ENCODE results near the gene C1orf232. TPM values are rescaled to one million over a fixed set of nuclear protein-coding genes. Genes with fewer than 3 reads are reported as not detected.

C1orf232 gene
- total RNA-seq, 1 experiment from 2014 or later: not detected

- H3K27me3 Mint-ChIP-seq (ENCODE audit: insufficient read depth, unreplicated experiment): no peaks in the 10 kb centered on the region
- BruUV-seq (replicated peaks): no TSS peak
- Histone ChIP-seq H3K4me1 (peaks cover 23% of the 10 kb centered on the region), H3K36me3 (ENCODE audit: control insufficient read depth, insufficient read depth, low read length) (no peaks in the 10 kb centered on the region), H3K9me3 (no peaks in the 10 kb centered on the region), H3K4me3 (ENCODE audit: low read depth, low read length) (no peak overlapping the region), H3K27me3 (replicated peaks; ENCODE audit: control insufficient read depth, insufficient read depth, low read length) (no peaks in the 10 kb centered on the region)
- H3K4me1 Mint-ChIP-seq (ENCODE audit: low read depth, unreplicated experiment): peaks cover 8% of the 10 kb centered on the region
- DNase-seq: no peak
- TF ChIP-seq, protein P1, sequence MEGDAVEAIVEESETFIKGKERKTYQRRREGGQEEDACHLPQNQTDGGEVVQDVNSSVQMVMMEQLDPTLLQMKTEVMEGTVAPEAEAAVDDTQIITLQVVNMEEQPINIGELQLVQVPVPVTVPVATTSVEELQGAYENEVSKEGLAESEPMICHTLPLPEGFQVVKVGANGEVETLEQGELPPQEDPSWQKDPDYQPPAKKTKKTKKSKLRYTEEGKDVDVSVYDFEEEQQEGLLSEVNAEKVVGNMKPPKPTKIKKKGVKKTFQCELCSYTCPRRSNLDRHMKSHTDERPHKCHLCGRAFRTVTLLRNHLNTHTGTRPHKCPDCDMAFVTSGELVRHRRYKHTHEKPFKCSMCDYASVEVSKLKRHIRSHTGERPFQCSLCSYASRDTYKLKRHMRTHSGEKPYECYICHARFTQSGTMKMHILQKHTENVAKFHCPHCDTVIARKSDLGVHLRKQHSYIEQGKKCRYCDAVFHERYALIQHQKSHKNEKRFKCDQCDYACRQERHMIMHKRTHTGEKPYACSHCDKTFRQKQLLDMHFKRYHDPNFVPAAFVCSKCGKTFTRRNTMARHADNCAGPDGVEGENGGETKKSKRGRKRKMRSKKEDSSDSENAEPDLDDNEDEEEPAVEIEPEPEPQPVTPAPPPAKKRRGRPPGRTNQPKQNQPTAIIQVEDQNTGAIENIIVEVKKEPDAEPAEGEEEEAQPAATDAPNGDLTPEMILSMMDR (IDR thresholded peaks at IDR 0.05; ENCODE audit: insufficient read depth in 1 of 2, low read depth in 1 of 2, low read length in 1 of 2, severe bottlenecking in 1 of 2, unreplicated experiment in 1 of 2): no peak
- no peaks in the 10 kb centered on the region for H3K36me3 Mint-ChIP-seq (ENCODE audit: insufficient read depth, unreplicated experiment)
- H3K27ac Mint-ChIP-seq (ENCODE audit: unreplicated experiment): no peak overlapping the region
- no peak overlapping the region for H3K4me3 Mint-ChIP-seq (ENCODE audit: unreplicated experiment)
- H3K9me3 Mint-ChIP-seq (ENCODE audit: unreplicated experiment): no peaks in the 10 kb centered on the region
- POLR2A ChIA-PET: interaction anchor here (0.5 kb wide), 1 partner anchor 60 kb away, joined by 3 read pairs; no protein-coding TSS in a partner anchor
- intact Hi-C loops (cut with micrococcal nuclease; ENCODE audit: unreplicated experiment): no loop called here
- CTCF ChIA-PET: interaction anchor here (1.2 to 1.6 kb wide), 2 partner anchors 11 to 13 kb away, joined by 3 to 5 read pairs; partner anchors contain the start of gene ZNF593
Observed at GRCh38 chr1:26158271-26158907, 10.4 kb downstream of the C1orf232 start.

- Mint-ChIP-seq H3K27me3 (ENCODE audit: insufficient read depth, unreplicated experiment) (no peaks in the 10 kb centered on the region), H3K4me3 (ENCODE audit: unreplicated experiment) (no peak overlapping the region), H3K9me3 (ENCODE audit: unreplicated experiment) (no peaks in the 10 kb centered on the region), H3K36me3 (ENCODE audit: insufficient read depth, unreplicated experiment) (no peaks in the 10 kb centered on the region), H3K4me1 (ENCODE audit: low read depth, unreplicated experiment) (peaks cover 8% of the 10 kb centered on the region), H3K27ac (ENCODE audit: unreplicated experiment) (no peak overlapping the region)
- peaks cover 23% of the 10 kb centered on the region for H3K4me1 ChIP-seq
- no peaks in the 10 kb centered on the region for H3K27me3 ChIP-seq (replicated peaks; ENCODE audit: control insufficient read depth, insufficient read depth, low read length)
- intact Hi-C loops (cut with micrococcal nuclease; ENCODE audit: unreplicated experiment): no loop called here
- POLR2A ChIA-PET: no interaction called here
- TF ChIP-seq, protein P1 (IDR thresholded peaks at IDR 0.05; ENCODE audit: insufficient read depth in 1 of 2, low read depth in 1 of 2, low read length in 1 of 2, severe bottlenecking in 1 of 2, unreplicated experiment in 1 of 2): no peak
- no peaks in the 10 kb centered on the region for H3K9me3 ChIP-seq
- DNase-seq: peak in 1 of 2 experiments; percentile 45
- no TSS peak for BruUV-seq (replicated peaks)
- H3K36me3 ChIP-seq (ENCODE audit: control insufficient read depth, insufficient read depth, low read length): no peaks in the 10 kb centered on the region
- no peak overlapping the region for H3K4me3 ChIP-seq (ENCODE audit: low read depth, low read length)
- CTCF ChIA-PET: interaction anchor here (0.8 to 0.9 kb wide), 2 partner anchors 11 to 77 kb away, joined by 3 read pairs; partner anchors contain the start of gene CEP85
Observed at GRCh38 chr1:26156285-26157038, 12.3 kb downstream of the C1orf232 start.

DNA sequence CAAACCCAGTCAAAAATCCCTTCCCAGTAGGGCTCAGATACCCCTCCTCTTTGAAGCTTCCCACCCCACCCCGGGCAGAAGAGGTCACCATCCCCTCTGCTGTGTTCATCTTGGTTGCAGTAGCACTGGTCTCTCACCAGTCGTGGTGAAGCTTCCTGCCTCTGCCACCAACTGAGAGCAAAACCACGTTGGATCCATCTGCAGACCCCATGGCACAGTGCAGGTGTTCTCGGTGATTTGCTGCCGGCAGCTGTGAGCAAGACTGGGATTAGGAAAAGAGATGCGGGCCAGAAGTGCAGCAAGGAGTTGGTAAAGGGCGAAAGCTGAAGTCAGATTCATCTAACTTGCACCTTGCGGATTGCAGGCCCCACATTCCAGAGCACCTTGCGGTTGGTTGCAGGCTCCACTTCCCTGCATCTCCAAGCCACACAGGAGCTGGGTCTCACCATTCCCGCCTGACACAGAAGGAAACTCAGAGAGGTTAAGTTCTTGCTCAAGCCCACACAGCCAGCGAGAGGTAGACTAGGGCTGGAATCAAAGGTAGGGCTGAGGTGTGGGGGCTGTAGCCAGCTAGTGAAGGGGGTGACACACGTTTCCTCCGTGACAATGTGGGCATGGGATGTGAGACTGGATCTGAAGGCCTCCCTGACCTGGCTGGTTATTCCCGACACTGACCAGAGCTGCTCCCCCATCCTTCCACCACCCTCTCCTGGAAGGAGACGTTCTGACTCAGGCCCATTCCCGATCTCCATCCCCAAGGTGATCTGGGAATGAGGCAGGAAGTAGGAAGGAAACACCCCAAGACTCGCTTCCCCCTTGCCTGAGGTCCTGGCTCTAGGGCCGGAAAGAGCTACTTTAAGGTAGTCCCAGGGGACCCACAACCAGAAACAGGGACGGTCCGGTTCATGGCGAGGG lies 13.1 kb downstream of the C1orf232 start:
- no peak overlapping the region for H3K4me3 ChIP-seq (ENCODE audit: low read depth, low read length)
- Mint-ChIP-seq H3K4me1 (ENCODE audit: low read depth, unreplicated experiment) (peaks cover 8% of the 10 kb centered on the region), H3K4me3 (ENCODE audit: unreplicated experiment) (no peak overlapping the region), H3K27ac (ENCODE audit: unreplicated experiment) (no peak overlapping the region), H3K9me3 (ENCODE audit: unreplicated experiment) (no peaks in the 10 kb centered on the region), H3K36me3 (ENCODE audit: insufficient read depth, unreplicated experiment) (no peaks in the 10 kb centered on the region), H3K27me3 (ENCODE audit: insufficient read depth, unreplicated experiment) (no peaks in the 10 kb centered on the region)
- peaks cover 20% of the 10 kb centered on the region for H3K4me1 ChIP-seq
- POLR2A ChIA-PET: no interaction called here
- H3K27me3 ChIP-seq (replicated peaks; ENCODE audit: control insufficient read depth, insufficient read depth, low read length): no peaks in the 10 kb centered on the region
- TF ChIP-seq, protein P1 (IDR thresholded peaks at IDR 0.05; ENCODE audit: insufficient read depth in 1 of 2, low read depth in 1 of 2, low read length in 1 of 2, severe bottlenecking in 1 of 2, unreplicated experiment in 1 of 2): no peak
- DNase-seq: no peak
- no peaks in the 10 kb centered on the region for H3K36me3 ChIP-seq (ENCODE audit: control insufficient read depth, insufficient read depth, low read length)
- CTCF ChIA-PET: interaction anchor here (0.8 to 0.9 kb wide), 2 partner anchors 11 to 78 kb away, joined by 3 read pairs; partner anchors contain the start of gene CEP85
- intact Hi-C loops (cut with micrococcal nuclease; ENCODE audit: unreplicated experiment): no loop called here
- no TSS peak for BruUV-seq (replicated peaks)
- no peaks in the 10 kb centered on the region for H3K9me3 ChIP-seq
